Retinal pigment epithelial cell (primary cell): Measurements from ENCODE around the gene ATG2A.

Experiments
- DNase-seq: peaks from one replicate; pipeline ENCODE4 v3.0.0-alpha.2; 2010; ENCODE audit warnings: low read depth
- H3K4me3 ChIP-seq: 2 replicates; pipeline ENCODE4 v1.5.1; 2011; ENCODE audit warnings: mild to moderate bottlenecking, low read length, control low read depth, moderate library complexity
- TF ChIP-seq, protein P1 (sequence below): conservative IDR thresholded peaks from 2 replicates; pipeline ENCODE4 v1.5.1; 2011; ENCODE audit warnings: low read depth, low read length, control low read depth, inconsistent platforms

Gene ATG2A

GRCh38 chr11:64947208-64947814 lies 30.3 kb upstream of the ATG2A start:
- no peak for DNase-seq
- H3K4me3 ChIP-seq = no peak overlapping the region
- TF ChIP-seq, protein P1, sequence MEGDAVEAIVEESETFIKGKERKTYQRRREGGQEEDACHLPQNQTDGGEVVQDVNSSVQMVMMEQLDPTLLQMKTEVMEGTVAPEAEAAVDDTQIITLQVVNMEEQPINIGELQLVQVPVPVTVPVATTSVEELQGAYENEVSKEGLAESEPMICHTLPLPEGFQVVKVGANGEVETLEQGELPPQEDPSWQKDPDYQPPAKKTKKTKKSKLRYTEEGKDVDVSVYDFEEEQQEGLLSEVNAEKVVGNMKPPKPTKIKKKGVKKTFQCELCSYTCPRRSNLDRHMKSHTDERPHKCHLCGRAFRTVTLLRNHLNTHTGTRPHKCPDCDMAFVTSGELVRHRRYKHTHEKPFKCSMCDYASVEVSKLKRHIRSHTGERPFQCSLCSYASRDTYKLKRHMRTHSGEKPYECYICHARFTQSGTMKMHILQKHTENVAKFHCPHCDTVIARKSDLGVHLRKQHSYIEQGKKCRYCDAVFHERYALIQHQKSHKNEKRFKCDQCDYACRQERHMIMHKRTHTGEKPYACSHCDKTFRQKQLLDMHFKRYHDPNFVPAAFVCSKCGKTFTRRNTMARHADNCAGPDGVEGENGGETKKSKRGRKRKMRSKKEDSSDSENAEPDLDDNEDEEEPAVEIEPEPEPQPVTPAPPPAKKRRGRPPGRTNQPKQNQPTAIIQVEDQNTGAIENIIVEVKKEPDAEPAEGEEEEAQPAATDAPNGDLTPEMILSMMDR = no peak

DNA sequence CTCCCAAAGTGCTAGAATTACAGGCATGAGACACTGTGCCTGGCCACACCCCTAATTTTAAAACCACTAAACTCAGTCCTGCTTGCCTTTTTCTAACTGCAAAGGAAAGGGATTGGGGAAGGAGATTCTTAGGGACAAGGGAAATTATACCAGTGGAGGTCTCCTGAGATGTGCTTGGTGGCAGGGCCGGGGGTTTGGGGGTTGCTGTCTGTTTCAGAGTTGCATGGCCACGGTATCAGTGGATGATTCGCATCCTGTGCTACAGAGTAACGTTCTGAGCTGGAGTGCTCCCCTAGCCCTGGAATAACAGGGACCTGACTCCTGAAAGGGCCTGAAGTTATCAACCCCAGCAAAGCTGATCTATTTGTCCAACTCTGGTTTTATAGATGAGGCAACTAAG lies 19.5 kb upstream of the ATG2A start:
- TF ChIP-seq, protein P1 = no peak
- no peak overlapping the region for H3K4me3 ChIP-seq
- no peak for DNase-seq

DNA sequence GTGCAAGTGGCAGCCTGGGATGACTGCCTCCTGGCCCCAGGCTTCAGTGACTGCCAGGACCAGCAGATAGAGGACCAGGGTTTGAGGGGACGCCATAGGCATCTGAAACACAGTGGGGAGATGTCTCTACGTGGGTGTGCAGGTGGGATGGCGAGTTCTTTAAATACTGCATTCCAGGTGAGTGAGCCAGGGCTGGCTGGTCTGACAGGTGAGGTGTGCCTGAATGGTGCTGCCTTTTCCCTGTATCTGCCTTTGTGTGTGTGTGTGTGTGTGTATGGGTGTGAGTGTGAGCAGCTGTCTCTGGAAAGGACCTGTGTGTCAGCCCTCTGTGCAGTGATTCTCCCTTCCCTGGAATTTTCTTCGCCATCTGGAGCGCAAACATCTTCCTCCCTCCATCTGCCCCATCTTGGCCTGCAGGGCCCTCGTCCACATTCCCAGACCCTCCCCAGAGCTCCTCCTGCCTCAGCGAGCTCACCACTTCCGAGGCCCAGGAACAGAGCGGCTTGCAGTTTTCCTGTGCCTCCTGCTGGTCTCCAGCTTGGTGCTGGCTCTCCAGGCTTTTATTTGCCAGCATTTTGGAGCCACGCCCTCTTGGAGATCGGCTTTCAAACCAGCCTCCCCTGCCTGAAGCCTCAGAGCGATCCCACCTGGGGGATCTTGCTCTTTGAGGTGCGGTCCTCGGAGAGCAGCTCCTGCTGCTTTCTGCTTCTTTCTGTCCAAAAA lies 18.5 kb upstream of the ATG2A start, which contains the start of gene GPHA2:
Gene GPHA2, minus strand, starts transcription at position 535 of the 723 bp plus-strand sequence. Its CDS starts 433 bp downstream, at position 102.
- no peak for DNase-seq
- H3K4me3 ChIP-seq = no peak within 1 kb of the TSS
- TF ChIP-seq, protein P1 = no peak

DNA sequence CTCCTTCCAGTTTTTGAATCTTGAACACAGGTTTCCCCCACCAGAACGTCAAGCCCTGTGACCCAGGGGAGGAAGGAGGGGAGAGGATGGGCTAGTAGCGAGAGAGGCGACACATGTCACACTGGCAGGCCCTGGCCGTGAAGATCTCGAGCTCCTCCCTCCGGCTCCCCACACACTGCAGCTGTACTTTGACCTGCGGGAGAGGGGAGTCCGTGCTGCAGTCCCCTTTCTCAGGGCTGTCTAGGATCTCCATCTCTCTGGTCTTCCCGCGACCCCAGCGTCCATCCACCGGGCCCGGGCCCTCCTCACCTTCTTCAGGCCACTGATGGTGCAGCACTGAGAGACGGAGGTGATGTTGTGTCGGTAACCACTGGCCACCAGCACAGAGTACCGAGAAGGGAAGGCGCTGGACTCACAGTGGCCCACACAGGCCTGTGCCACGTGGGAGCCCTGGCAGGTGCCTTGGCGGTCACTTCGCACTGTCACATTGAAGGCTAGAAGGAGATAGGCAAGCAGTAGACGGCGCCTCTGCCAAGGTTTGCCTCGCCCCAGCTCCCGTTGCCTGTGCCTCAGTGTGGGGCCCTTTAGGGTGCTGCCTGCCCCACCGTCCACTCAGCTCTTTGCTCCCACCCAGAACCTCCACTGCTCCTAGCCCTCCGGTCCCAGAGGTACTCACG lies 17.8 kb upstream of the ATG2A start:
- TF ChIP-seq, protein P1 = no peak
- no peak overlapping the region for H3K4me3 ChIP-seq
- DNase-seq = no peak

DNA sequence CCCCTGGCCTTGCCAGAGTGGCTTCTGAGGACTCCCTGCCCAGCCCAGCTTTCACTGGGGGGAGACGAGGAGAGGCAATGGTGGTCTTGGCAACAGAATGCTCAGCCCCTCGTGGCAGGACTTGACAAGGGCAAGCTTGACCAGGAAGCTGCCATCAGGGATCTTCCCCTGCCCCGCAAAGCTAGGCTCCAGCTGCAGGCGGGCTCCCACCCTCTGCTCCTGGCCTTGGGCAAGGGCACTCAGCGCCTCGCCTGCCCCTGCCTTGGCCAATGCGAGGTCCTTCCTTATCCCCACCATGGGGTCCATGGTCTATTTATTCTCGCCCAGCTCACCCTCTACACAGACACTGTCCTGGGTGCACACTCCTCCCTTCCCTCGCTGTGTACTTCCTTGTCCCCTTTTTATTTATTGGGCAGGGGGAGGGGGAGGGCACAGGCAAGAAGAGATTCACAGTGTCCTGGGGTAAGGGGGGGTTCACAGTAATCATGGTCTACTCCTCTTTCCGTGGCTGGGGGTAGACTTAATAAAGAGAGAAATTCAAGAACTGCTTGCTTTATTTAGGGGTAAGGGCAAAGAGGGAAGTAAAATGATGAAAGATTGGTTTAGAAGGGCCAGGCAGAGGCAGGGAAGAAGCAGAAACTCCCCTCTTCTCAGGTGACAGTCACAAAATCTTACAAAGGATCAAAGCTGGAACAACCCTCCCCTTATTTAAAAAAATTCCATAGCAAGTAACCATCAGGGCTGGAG lies 17.1 kb upstream of the ATG2A start:
- DNase-seq = no peak
- TF ChIP-seq, protein P1 = no peak
- no peak overlapping the region for H3K4me3 ChIP-seq

- TF ChIP-seq, protein P1 = no peak
- DNase-seq = no peak
- no peak overlapping the region for H3K4me3 ChIP-seq
Measured at GRCh38 chr11:64933213-64933934, 16.4 kb upstream of the ATG2A start.
